ENCODE measurements around the gene PLXNA4.

GRCh38 chr7:132110692-132111091 lies 465.6 kb downstream of the PLXNA4 start:
- TF ChIP-seq CTCF (IDR thresholded peaks at IDR 0.05 in 8 of 11, conservative IDR thresholded peaks at IDR 0.05 in 3 of 11) (no peak), POLR2A (IDR thresholded peaks at IDR 0.05) (no peak)
